RWPE1 (cell line): ENCODE data around the gene SFXN5.

Source experiments
- CTCF ChIA-PET: fragments of 350-600 bp; sonication (Branson Sonifier 250); formaldehyde crosslinking; extraction: SDS; loops from one replicate; lab custom pipeline; 2021; lab: Yijun Ruan, JAX
- POLR2A ChIA-PET: fragments of 400-600 bp; formaldehyde crosslinking; extraction: SDS; loops from one replicate; lab custom pipeline; 2020; ENCODE audit warnings: antibody characterized with exemption; ENCODE audit not compliant: low non-redundant PET; lab: Yijun Ruan, JAX
- DNase-seq: peaks from one replicate; pipeline ENCODE4 v3.0.0; 2012; ENCODE audit warnings: low spot score
- H3K27ac ChIP-seq: fragments of 450-650 bp; 2 replicates; pipeline ENCODE4 v1.5.1; 2017
- CTCF ChIP-seq: fragments of 450-650 bp; conservative IDR thresholded peaks from 2 replicates; pipeline ENCODE4 v1.5.1; 2017; ENCODE audit warnings: low read depth, mild to moderate bottlenecking

Gene SFXN5

GRCh38 chr2:72955228-72956049 lies 116.1 kb downstream of the SFXN5 start:
- POLR2A ChIA-PET, result no interaction called here
- no peak for DNase-seq
- CTCF ChIA-PET, result interaction anchor here (0.6 kb wide), 1 partner anchor 433 kb away, joined by 3 read pairs; no protein-coding TSS in a partner anchor
- H3K27ac ChIP-seq, result no peak overlapping the region
- no peak for TF ChIP-seq CTCF

- POLR2A ChIA-PET, result no interaction called here
- CTCF ChIA-PET, result interaction anchor here (0.6 kb wide), 1 partner anchor 55 kb away, joined by 4 read pairs; no protein-coding TSS in a partner anchor
- no peak for DNase-seq
- no peak for TF ChIP-seq CTCF
- H3K27ac ChIP-seq, result no peak overlapping the region
Observed at GRCh38 chr2:72954376-72955227, 116.9 kb downstream of the SFXN5 start.

GRCh38 chr2:72953976-72954375 lies 117.5 kb downstream of the SFXN5 start:
- no peak for DNase-seq
- H3K27ac ChIP-seq, result no peak overlapping the region
- TF ChIP-seq CTCF, result no peak
- CTCF ChIA-PET, result interaction anchor here (0.6 kb wide), 1 partner anchor 55 kb away, joined by 4 read pairs; no protein-coding TSS in a partner anchor
- POLR2A ChIA-PET, result no interaction called here

- no peak for DNase-seq
- ChIA-PET POLR2A (no interaction called here), CTCF (no interaction called here)
- H3K27ac ChIP-seq, result no peak overlapping the region
- no peak for TF ChIP-seq CTCF
Observed at GRCh38 chr2:72953528-72953927, 118.0 kb downstream of the SFXN5 start.

GRCh38 chr2:72952961-72953360 lies 118.6 kb downstream of the SFXN5 start:
- DNase-seq, result no peak
- TF ChIP-seq CTCF, result no peak
- H3K27ac ChIP-seq, result no peak overlapping the region
- CTCF ChIA-PET, result interaction anchor here (0.6 to 2.5 kb wide), 5 partner anchors 18 to 224 kb away, joined by 3 to 10 read pairs (median 4); partner anchors contain the start of gene SPR
- POLR2A ChIA-PET, result no interaction called here
